HG03045 (cell line): ENCODE measurements around the gene PRRT4.

Experiments used
- ATAC-seq: cut with Tn5 transposase; IDR thresholded peaks from one replicate; pipeline ENCODE4 v1.9.1; 2021; ENCODE audit warnings: mild to moderate bottlenecking, moderate library complexity; ENCODE audit not compliant: unreplicated experiment

PRRT4 gene

GRCh38 chr7:128376077-128376476 lies 14.6 kb upstream of the PRRT4 start:
- ATAC-seq: no peak

GRCh38 chr7:128374041-128374440 lies 12.6 kb upstream of the PRRT4 start:
- no peak for ATAC-seq

- ATAC-seq: no peak
Measured at GRCh38 chr7:128373606-128374005, 12.1 kb upstream of the PRRT4 start.

DNA sequence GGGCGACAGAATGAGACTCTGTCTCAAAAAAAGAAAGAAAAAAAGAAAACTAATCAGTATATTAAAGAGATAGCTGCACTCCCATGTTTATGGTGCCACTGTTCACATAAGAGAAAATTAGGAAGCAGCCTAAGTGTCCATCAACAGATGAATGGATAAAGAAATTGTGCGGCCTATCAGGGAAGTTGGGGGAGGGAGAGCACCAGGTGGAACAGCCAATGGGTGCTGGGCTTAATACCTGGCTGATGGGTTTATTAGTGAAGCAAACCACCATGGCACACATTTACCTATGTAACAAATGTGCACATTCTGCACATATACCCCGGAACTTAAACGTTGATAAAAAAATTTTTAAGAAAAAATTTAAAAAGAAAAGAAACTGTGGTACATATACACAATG lies 9.0 kb upstream of the PRRT4 start:
- no peak for ATAC-seq

GRCh38 chr7:128366986-128367385 lies 5.5 kb upstream of the PRRT4 start:
- no peak for ATAC-seq

GRCh38 chr7:128366300-128366699 lies 4.8 kb upstream of the PRRT4 start:
- ATAC-seq: no peak

DNA sequence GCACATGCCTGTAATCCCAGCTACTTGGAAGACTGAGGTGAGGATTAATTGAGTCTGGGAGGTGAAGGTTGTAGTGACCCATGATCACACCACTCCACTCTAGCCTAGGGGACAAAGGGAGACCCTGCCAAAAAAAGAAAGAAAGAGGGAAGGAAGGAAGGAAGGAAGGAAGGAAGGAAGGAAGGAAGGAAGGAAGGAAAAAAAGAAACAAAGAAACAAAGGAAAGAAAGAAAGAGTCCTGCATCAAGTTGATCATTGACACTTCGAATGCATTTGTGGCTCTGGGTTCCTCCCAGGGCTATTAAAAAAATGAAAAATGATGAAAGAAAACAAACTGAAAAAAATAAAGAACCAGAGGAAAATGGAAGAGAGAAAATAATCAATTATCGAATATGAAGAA lies 3.9 kb upstream of the PRRT4 start:
- no peak for ATAC-seq

- no peak for ATAC-seq
Measured at GRCh38 chr7:128364166-128364870, 2.8 kb upstream of the PRRT4 start.

GRCh38 chr7:128363261-128363721 lies 1.8 kb upstream of the PRRT4 start:
- ATAC-seq: no peak

DNA sequence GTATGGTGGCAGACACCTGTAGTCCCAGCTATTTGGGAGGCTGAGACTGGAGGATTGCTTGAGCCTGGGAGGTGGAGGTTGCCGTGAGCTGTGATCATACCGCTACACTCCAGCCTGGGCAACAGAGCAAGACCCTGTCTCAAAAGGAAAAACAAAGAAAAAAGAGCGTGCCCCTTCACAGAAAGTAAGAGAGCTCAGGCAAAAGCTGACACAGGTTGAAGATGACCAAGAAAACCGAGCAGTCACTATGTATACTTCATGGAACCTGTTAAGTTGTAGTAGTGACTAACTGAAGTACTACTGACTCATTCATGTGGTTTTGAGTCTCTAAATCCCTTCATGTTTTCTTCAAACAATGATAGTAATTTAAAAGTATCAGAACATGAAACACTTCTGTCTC lies 1.2 kb upstream of the PRRT4 start:
- no peak for ATAC-seq

- no peak for ATAC-seq
Measured at GRCh38 chr7:128360359-128360678, 1.2 kb downstream of the PRRT4 start.

GRCh38 chr7:128359939-128360338 lies 1.6 kb downstream of the PRRT4 start:
- ATAC-seq: no peak

GRCh38 chr7:128359336-128359735 lies 2.2 kb downstream of the PRRT4 start:
- ATAC-seq: no peak

GRCh38 chr7:128358233-128358632 lies 3.3 kb downstream of the PRRT4 start:
- no peak for ATAC-seq

DNA sequence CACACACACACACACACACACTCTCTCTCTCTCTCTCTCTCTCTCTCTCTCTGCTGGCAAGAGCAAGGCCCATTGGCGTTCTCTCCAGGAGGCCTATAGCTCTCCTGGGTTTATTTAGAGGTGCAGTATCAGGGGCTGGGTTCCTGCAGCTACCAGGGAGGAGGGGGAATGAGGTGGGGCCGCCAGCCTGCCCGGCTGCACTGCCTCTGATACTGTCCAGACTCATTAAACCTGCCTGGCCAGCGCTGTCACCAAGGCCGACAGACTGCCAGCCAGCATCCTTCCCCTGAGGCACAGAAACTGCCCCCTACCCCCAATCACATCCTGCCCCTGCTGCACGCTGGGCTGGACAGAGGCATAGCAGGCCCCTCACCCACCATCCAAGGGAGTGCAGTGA lies 4.3 kb downstream of the PRRT4 start:
- no peak for ATAC-seq

DNA sequence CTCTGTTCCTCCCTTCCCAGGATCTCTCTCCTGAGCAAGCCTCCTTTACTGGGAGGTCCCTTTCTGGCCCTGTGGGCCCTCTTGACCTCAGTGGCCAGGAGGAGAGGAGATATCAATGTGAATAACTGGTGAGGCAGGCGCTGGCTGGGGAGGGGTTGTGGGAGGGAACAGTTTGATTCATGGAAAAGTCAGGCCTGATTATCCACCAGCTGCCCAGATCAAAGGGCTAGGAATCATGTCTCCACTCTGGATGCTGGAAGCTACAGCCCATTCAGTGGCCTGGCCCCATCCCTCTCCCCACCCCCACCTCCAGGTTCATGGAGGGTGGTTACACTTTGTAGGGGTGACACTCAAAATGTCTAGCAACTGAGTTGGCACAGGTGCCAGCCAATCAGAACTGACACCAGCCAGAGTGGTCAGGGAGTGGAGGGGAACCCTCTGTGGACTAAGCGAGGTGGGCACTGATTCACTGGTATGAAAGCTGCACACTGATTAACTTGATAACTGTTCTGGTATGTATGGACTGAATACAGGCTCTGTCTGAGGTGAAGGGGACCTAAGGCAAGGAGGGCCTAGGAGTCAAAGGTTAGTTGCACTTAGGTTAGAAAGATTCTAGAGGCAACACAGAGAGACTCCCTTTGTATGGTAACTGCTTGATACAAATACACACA lies 4.8 kb downstream of the PRRT4 start:
- ATAC-seq: no peak

GRCh38 chr7:128353610-128354009 lies 7.9 kb downstream of the PRRT4 start:
- no peak for ATAC-seq

DNA sequence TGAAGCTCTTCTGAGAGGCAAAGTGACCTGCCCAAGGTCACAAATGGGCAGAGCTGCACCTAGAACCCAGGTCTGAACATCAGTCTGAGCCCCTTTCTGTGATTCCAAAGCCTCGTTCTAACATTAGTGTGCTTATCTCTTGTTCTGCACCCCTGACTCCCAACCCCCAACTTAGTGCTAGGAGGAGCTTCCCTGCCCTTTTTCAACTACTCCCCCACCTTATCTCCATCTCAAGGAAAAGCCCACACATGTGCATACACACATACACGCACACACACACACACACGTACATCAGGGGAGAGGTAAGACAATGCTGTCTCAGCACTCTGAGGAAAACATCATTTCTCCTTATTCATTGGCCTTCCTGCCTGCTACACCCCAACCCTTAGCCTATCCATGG lies 8.3 kb downstream of the PRRT4 start:
- no peak for ATAC-seq

- no peak for ATAC-seq
Measured at GRCh38 chr7:128352636-128353035, 8.9 kb downstream of the PRRT4 start.

DNA sequence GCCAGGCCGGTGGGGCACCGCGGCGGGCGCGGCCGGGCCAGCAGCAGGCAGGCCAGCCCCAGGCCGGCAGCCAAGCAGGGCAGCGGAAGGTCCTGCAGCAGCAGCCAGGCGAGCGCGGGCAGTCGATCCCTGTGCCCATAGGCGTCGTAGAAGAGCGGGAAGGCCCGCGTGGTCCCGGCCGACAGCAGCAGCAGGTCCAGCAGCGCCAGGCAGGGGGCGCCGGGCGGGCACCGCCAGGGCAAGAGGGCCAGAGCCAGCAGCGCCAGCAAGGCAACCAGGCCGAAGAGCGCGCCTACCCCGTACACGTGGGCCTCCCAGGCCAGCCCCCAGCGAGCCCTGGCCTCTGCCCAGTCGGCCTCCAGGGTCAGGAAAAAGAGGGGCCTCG lies 9.3 kb downstream of the PRRT4 start:
- ATAC-seq: no peak

DNA sequence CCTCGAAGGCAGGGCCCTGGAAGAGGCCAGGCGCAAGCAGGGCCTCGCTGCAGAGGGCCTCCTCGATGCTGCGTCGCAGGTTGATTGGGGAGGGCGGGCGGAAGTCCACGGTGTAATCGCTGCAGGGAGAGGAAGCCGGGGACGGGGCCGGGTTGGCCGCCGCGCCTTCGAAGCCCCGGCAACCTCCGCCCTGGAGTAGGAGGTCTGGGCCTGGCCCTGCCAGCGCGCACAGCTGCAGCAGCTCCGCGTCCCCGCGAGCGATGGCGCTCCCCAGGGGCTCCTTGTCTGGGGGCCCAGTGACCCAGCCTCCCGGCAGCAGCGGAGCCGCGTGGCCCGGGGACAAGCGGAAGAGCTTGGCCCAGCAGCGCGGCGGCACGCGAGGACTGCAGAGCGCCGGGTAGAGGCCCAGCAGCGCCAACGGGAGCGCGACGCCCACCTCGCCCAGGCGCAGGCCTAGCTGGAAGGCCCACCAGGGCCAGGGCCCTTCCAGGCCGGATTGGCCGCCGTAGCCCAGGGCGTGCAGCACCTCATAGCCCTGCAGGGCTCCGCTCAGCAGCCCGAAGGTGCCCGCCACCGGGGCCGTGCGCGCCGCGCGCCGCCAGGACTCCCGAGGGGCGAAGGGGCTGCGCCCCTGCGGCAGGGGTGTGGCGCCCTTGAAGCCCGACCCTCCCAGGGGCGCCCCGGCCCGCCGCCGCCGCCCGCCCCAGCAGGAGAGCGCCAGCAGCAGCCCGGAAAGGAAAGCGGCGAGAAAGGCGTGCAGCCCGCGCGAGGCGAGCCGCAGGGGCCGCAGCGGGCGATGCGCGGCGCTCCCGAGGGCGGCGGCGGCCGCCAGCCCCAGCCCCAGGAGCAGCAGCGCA lies 10.0 kb downstream of the PRRT4 start:
- no peak for ATAC-seq

- ATAC-seq: no peak
Measured at GRCh38 chr7:128350708-128351295, 10.7 kb downstream of the PRRT4 start.
